ENCODE measurements around the gene MRPL24.
A peak's percentile ranks its signal among the peaks of the same experiment; 100 is the strongest.

GRCh38 chr1:156703741-156704140 lies 37.1 kb downstream of the MRPL24 start:
- TF ChIP-seq, protein P1, sequence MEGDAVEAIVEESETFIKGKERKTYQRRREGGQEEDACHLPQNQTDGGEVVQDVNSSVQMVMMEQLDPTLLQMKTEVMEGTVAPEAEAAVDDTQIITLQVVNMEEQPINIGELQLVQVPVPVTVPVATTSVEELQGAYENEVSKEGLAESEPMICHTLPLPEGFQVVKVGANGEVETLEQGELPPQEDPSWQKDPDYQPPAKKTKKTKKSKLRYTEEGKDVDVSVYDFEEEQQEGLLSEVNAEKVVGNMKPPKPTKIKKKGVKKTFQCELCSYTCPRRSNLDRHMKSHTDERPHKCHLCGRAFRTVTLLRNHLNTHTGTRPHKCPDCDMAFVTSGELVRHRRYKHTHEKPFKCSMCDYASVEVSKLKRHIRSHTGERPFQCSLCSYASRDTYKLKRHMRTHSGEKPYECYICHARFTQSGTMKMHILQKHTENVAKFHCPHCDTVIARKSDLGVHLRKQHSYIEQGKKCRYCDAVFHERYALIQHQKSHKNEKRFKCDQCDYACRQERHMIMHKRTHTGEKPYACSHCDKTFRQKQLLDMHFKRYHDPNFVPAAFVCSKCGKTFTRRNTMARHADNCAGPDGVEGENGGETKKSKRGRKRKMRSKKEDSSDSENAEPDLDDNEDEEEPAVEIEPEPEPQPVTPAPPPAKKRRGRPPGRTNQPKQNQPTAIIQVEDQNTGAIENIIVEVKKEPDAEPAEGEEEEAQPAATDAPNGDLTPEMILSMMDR (IDR thresholded peaks at IDR 0.05; ENCODE audit: low read depth, low read length), result peak; percentile 9; the same call in 1 of the 2 replicates
- TF ChIP-seq EZH2phosphoT487 (IDR thresholded peaks at IDR 0.05; ENCODE audit: low read depth), result no peak
